HG02588 (cell line): ENCODE measurements around the gene CASP12.

Experiments
- ATAC-seq: cut with Tn5 transposase; IDR thresholded peaks from one replicate; pipeline ENCODE4 v1.9.1; 2021; ENCODE audit warnings: mild to moderate bottlenecking, moderate library complexity; ENCODE audit not compliant: unreplicated experiment

CASP12 gene

DNA sequence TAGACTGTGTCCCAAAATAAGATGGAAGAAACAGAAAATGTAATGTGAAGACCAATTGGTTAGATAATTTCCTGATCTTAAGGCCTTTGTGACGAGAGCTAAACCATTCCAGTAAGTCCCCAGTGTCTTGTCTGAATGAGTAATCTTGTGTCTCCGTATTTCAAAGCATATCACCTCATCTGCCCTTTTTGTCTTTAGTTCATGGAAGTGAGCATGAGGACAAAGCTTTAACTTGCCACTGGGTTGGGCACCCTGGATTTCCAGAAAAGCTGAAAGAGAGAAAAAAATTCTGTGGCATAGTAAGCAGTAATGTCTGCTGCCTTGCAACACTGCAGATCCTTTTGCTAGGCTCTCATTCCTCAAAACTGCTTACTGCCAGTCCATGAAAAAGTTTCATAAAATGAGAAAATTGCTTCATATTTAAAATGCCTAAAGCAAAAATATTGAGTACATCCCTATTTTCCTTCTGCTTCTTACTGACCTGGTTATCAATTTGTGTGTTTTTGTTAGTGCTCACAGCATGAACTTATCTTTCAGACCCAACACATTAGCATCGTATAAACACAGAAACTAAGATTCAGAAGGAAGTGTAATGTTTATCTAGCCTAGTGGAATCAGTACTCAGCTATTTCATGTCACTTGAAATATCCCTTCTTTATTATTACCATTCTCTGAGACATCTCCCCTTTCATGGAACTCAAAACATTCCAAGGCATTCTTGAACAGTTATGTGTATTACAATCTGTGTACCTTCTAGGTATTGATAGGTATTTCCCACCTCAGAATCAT is 5.3 kb downstream of the CASP12 start:
- ATAC-seq, result no peak

DNA sequence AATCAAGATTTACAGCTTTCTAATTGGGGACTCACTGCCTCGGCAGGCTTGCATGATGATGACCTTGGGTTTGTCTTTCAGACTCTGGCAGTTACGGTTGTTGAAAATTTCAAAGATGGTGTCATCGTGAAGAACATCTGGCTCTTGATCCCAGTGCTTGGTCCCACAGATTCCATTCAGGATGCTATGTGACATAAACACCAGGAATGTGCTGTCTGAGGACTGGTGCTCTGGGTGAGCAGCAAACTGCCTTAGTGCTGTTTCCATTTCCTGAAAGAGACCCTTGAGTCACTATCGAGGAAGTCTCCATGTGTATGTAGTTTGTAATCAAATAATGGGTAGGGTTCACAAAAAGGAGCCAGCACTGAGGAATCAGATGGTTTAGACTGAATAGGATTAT is 7.1 kb downstream of the CASP12 start:
- ATAC-seq, result no peak

DNA sequence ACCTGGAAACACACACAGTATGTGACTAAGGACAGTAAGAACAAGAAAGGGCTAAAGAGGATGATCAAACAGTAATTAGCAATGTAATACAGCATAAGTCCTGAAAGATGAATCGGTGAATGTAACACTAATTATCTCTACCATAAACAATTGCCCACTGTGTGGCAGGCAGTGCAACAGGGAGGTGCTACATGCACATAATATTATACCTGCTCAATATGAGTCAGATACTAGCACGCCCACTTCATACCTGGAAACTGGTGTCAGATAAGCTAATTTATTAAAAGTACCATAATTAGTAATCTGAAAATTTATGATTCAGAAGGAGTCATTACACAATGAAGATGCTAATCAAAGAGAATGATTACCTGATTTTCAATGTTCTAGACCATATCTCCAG is 14.9 kb downstream of the CASP12 start:
- ATAC-seq, result no peak

DNA sequence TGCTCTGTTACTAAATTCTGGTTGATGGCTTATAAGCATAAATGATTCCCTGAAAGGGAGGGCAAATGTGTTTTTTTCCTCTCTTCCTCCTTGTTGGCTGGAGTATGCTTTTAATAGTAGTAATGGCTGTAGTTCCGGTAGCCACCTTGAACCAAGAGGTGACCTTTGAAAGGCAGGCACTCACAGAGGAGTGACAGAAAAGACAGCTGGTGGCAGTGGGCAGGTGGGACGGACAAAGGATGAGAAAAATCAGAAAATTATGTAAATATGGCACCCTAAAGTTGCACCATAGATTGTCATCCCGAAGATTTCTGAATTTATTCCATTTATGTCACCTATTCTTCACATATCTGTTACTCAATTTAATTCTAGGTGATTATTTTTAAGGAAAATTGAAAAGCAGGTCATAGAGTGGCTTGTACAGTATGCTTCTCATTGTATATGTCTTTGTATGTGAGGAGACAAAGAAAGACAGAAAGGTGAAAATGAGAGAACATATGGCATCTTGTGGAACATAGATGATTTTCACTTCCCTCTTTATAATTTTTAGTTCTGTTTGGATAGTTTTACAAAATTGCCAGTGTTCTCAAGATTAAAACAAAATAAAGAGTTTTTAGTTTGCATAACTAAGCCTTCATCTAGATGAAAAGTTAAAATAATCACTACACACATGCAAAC is 17.0 kb downstream of the CASP12 start:
- peak; percentile 65 for ATAC-seq

DNA sequence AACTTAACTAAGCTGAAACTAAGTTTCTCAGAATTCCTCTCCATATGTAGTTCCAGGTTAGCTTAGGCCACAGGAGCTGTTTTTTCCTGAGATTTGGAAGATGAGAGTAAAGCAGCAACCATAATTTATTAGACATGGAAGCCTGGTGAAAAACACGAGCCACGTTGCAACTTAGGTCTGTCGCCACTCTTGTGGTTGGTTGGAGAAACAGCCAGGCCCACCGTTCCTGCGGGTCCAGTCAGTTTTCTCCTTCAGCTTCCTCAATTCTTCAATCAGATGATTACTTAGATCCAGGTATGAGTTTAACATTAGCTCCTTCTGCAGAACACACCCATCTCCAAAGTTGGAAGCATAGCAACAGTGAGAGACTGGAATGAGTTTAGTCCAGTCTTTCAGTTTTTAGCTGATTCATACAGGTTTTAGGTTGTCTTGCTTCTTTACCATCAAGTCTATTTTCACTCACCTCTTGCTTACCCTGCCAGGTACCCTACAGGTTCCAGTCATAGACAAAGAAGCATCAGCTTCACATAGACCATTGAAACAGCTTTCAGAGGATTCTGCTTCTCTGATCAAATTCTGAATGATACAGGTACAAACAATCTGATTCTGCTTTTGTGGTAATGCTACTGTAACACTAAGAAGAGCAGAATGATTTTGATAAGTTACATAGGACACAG is 18.6 kb downstream of the CASP12 start:
- ATAC-seq, result no peak

DNA sequence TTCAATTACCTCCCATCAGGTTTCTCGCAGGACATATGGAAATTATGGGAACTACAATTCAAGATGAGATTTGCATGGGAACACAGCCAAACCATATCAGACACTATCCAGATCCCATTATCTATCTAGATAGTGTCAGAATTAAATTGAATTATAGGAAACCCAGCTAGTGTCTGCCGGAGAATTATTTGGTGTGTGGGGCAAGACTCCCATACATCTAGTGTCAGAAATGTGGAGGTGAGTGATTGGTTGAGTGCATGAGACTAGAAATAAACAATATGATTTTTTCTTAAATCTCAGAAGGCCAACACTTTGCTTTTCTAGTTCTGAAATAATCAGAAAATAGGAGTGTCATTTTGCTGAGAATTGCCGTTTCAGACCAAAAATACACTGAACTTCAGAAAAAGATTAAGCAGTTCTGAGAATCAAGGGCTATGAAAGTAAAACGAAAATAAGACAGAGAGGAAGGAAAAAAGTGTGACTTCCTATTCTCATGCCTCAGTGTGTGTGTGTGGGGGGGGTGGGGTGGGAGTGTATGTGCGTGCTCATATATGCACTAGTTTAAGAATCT is 21.3 kb downstream of the CASP12 start:
- ATAC-seq, result peak; percentile 58

DNA sequence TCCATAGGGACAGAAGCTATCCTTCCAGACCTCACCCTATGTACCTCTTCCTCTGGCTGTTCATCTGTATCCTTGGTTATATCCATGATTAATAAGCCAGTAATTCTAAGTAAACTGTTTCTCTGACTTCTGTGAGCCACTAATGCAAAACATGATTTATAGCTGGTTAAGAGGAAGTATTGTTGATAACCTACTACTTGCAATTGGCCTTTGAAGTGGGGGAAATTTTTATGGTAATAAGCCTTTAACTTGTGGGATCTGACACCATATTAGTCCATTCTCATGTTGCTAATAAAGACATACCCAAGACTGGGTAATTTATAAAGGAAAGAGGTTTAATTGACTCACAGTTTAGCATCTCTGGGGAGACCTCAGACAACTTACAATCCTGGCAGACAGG is 21.9 kb downstream of the CASP12 start:
- no peak for ATAC-seq

DNA sequence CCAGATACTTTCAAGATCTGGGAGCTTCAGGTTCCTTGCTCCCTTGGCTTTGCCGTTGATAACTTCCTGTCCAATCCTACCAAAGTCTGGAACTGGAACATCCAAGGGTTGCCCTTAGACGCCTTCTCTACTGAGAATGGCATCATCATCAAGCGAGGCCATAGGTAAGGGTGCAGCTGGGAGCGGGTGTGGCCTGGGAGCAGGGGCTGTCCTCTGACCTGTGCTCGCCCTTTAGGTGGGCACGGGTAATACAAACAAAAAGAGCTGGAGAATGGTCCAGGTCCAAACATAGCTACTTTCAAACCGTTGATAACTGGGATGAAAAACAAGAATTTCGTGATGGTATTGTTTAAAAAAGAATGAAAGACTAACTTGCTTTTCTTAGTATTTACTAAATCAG is 25.0 kb downstream of the CASP12 start:
- ATAC-seq, result no peak

DNA sequence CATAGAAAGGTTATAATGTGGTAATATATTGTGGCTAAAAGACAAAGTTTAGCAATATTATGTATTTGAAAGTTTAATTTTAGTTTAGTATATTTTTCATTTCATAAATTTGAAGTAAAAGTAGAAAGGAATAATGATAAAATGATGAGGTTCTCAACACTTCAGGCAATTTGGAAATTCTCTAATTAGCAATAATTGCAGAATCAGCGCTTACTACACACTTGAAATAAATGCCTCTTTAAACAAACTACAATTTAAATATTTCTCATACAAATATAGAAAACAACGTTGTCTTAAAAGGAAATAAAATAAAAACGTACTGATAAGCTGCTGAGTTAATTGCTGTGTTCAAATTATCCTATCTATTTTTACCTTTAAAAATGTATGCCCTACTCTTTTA is 25.9 kb downstream of the CASP12 start:
- ATAC-seq, result no peak

DNA sequence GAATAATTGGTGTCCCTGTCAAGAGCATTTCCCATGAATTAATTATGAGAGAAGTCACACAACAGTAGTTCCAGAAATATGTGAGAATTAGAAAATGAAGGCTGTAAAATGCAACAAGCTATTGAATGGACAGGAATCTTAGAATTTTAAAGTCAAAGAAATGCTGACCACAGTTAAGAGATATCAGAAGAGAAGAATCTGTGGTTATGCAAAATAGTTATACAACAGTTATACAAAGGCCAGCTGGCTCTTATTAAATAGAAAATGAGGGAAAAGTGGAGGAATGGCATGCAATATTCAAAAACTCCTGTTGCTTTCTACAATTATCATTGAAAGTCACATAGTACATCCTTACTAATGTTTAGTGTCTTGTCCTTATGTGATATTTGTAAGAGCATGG is 27.4 kb downstream of the CASP12 start:
- ATAC-seq, result no peak

DNA sequence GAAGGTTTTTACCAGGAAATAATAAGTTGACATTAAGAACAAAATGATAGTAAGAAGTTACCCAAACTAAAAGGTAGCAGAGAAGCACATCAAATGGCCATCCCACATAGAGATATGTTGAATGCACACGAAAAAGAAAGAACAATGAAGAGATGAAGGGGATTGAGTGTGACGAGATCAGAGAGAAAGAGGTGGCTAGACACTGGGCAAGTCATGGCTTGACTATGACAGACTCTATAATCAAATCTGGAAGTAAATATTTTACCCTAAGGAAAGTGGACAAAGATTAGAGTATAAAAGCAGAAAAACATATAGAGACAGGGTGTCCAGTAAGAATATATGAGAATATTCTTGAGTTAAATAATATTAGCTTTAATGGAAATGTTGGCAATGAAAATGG is 31.4 kb downstream of the CASP12 start:
- ATAC-seq, result no peak

DNA sequence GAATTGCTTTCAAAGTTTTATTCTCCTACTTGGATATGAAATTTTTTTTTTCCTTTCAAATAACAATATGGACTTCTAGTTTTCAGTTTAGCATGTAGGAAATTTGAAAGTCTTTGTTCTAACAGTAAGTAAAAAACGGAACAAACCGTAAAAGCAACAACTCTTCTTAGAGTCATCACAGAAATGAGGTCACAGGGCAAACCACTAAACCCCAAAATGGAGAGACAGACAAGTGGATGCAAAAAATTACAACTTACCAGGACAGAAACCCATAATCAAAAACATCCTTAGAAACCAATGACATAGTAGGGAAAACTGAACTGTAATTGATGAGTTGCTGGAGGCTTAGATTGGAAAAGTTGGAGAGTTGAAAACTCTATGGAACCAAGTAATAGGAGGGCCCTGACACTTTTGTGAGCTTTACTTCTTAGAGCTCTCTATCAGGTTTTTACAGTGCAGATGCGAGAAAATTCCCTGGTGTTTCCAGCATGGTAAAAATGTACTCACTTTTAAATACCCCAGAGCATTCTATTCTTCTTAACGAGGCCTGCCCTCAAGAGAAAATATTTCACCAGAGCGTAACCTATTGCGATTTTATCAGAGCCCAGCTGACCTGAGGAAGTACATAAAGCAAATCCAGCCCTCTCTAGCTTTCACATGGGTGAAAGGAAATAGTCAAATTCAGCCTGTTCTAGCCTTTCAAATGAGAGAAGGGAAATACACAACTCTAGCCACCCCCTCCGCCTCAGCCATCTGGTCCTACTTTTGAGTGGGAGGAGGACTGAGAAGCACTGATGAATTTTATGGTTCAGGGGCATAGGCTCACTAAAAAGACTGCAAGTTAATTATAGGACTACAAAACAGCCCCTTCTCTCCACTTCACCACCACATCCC is 39.1 kb downstream of the CASP12 start:
- no peak for ATAC-seq

DNA sequence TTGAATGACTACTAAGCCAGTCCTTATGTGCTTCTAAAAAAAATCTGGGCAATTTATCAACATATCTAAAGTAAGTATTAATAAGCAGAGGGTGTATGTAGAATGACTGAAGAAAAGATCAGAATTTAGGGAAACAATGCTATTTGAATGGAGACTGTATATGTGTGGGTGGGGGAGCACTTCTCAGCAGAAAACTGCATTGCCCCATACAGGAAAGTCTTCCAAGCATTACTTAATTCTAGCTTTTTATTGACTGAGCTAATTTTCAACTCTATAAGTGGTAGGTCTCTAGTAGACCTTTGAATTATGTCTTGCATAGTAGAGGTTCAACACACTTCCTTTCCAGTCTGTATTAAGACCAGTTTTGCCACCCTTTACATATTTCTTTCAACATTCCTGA is 41.7 kb downstream of the CASP12 start:
- ATAC-seq, result no peak

DNA sequence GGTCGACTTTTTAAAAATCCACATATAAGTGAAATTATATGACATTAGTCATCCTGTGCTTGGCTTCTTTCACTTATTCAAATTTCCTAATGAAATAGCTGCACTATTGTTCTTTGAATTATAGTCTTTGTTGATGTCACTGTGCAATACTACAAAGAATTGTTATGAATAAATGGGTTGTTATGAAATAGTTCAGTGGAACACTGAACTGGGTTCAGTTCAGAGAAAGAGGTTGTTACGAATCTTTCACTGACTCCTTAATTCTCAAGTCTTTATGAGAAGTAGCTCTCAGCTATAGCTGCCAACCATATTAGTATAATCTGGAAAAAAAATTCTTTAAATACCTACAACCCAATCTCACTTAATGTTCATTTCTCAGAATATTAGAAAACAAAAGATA is 42.3 kb downstream of the CASP12 start:
- no peak for ATAC-seq

DNA sequence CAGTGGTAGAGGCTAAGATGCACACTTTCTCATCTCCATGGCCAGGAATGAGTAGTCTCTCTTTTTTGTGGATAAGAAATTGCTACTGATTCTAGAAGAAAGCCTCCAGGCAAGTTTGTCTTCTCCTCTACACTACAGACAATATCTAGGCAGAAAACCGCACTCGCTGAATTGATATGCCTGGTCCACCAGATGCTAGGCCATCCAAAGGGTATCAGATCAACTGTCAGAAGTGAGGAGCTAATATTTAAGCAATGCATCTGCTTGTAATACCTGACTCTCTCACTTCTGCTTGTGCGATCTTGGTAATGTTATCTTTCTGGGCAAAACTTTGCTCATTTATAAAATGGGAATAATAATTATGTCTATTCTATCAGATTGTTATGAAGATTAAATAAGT is 45.0 kb downstream of the CASP12 start:
- ATAC-seq, result no peak

DNA sequence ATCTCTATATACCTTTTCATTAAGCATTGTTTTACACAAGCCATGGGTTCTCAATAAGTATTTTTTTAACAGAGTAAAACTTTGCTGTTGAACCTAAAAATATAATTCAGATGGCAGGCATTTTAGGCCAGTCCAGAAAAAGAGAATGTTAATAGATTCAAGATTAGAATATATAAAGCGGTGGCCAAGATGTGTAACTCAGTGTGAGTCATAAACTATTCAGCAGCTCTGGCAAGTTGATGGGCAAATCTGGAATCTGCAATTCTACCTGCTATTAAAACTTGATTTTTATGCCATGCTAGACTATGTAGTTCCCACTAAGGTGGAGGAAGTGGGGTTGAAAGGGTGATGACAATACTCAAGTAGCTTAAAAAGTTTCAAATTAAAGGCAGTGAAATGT is 45.4 kb downstream of the CASP12 start:
- no peak for ATAC-seq

DNA sequence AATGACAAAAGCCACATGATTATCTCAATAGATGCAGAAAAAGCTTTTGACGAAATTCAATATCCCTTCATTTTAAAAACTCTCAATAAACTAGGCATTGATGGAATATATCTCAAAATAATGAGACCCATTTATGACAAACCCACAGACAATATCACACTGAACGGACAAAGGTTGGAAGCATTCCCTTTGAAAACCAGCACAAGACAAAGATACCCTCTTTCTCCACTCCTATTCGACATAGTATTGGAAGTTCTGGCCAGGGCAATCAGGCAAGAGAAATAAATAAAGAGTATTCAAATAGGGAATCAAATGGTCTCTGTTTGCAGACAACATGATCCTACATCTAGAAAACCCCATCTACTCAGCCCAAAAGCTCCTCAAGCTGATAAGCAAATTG is 52.0 kb downstream of the CASP12 start:
- no peak for ATAC-seq

DNA sequence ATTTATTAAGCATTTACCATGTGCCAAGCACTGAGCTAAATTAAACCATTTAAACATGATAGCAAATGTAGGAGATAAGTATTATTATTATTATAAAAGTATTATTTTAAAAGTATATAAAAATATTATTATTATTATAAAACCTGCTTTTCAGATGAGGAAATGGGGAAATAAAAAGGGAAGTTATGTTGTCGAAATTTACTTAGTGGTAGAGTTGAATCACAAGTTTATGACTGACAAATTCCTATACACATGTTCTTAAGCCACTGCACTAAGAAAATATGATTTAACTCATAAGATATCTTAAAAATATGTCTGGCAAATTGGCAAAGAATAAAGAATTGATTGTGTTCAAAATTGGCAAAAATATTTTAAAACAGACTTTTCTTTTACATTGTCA is 53.8 kb downstream of the CASP12 start:
- ATAC-seq, result no peak

DNA sequence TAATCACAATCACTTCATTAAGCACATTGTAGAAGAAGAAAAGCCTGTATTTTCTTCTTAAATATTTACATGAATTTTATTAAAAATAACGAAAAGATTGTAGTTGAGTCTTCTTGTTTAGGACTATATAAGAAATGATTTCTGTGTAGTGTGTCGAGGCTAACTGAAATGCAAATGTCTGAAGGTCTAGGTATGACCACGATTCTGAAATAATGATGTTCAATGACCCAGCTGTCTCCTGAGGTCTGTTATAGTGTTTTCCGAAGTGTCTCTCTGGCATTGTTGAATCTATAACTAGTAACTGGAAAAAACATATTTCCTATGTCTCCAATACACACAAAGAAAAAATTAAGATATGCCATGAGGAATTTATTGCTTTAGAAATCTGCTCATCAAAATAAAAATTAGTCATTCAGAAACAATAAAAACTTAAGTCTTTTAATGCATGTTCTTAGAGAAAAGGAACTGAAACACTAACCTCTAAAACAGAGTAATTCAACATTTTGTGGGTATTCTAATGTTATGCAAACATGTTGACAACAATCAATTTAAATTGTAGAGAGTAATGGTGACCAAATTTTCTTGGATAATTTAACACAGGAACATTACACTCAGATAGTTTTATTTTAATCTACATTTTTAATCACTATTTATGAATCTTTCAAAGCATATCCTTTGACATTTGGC is 55.0 kb downstream of the CASP12 start:
- ATAC-seq, result no peak

DNA sequence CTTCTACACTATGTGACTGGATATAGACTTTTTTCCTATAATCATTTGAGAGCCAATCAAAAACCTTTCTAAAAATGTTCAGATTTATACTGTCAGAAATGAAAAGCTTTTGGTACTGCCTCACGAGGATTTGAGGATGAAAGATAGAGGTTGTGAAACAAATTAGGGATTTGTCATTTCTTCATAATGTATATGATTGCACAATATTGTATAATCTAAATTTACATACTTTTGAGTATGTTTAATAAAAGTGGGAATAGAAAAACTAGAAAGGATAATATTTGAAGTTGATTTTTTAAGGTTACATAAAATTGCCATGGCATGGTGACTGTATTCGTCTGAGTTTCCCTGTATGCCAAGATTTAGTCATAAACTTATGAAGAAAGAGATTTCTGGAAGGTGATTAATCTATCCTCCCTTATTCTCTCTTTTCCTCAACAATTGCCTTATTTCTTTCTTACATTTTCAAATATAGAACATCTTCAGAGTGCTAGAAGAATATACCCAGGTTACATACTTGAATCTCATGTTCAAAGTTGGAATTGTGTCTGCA is 56.2 kb downstream of the CASP12 start:
- ATAC-seq, result no peak
